DOHH2 (cell line): ENCODE measurements around the gene RIPPLY1.
"Not testable (repeated sequence)": the region's sequence is repeated elsewhere in the genome, so short reads cannot be mapped to it uniquely, and the experiment has no call there.

Experiments
- H3F3A ChIP-seq: fragments of 200-600 bp; sonication (generic), shearing (Covaris generic); 2 replicates; pipeline ENCODE4 v1.6.0; 2016; ENCODE audit warnings: antibody characterized with exemption, mild to moderate bottlenecking; ENCODE audit not compliant: control insufficient read depth, insufficient read depth
- H3K27ac ChIP-seq: fragments of 200-600 bp; sonication (generic); 2 replicates; pipeline ENCODE4 v1.5.1; 2014; ENCODE audit warnings: low read depth, mild to moderate bottlenecking, low read length, moderate library complexity
- H3K27me3 ChIP-seq: fragments of 200-600 bp; sonication (generic); 2 replicates; pipeline ENCODE4 v1.6.1; 2014; ENCODE audit warnings: mild to moderate bottlenecking, low read length, mixed read lengths; ENCODE audit not compliant: control insufficient read depth
- H3K36me3 ChIP-seq: fragments of 200-600 bp; sonication (generic); 2 replicates; pipeline ENCODE4 v1.6.1; 2014; ENCODE audit warnings: mild to moderate bottlenecking, low read length, moderate library complexity, mixed read lengths; ENCODE audit not compliant: control insufficient read depth
- H3K4me1 ChIP-seq: fragments of 200-600 bp; sonication (generic); 2 replicates; pipeline ENCODE4 v1.6.1; 2014; ENCODE audit warnings: mild to moderate bottlenecking, low read length, mixed read lengths; ENCODE audit not compliant: control insufficient read depth
- H3K4me2 ChIP-seq: fragments of 200-600 bp; sonication (generic); 2 replicates; pipeline ENCODE4 v1.6.0; 2014; ENCODE audit warnings: mild to moderate bottlenecking, low read length, moderate library complexity
- H3K4me3 ChIP-seq: fragments of 200-600 bp; sonication (generic); 2 replicates; pipeline ENCODE4 v1.5.1; 2014; ENCODE audit warnings: mild to moderate bottlenecking, low read length, mixed read lengths
- H3K79me2 ChIP-seq: fragments of 200-600 bp; sonication (generic); 2 replicates; pipeline ENCODE4 v1.6.1; 2014; ENCODE audit warnings: mild to moderate bottlenecking, low read length, mixed read lengths; ENCODE audit not compliant: control insufficient read depth
- H3K9me2 ChIP-seq: fragments of 200-600 bp; sonication (generic); replicated peaks from 2 replicates; pipeline ENCODE4 v1.6.1; 2014; ENCODE audit warnings: mild to moderate bottlenecking, low read length, mixed read lengths; ENCODE audit not compliant: control insufficient read depth
- H3K9me3 ChIP-seq: fragments of 200-600 bp; sonication (generic); 2 replicates; pipeline ENCODE4 v1.6.1; 2014; ENCODE audit warnings: antibody characterized with exemption, low read length, mixed read lengths; ENCODE audit not compliant: control insufficient read depth, insufficient read depth
- H4K20me1 ChIP-seq: fragments of 200-600 bp; sonication (generic); 2 replicates; pipeline ENCODE4 v1.6.0; 2014; ENCODE audit warnings: low read depth, mild to moderate bottlenecking, antibody characterized with exemption, low read length, moderate library complexity; ENCODE audit not compliant: control insufficient read depth, insufficient read depth
- EZH2phosphoT487 ChIP-seq: fragments of 200-600 bp; sonication (generic); IDR thresholded peaks from 2 replicates; pipeline ENCODE4 v1.6.1; 2017; ENCODE audit warnings: borderline replicate concordance, mild to moderate bottlenecking, antibody characterized with exemption, low read length, moderate library complexity, mixed read lengths
- TF ChIP-seq, protein P1 (sequence below): fragments of 200-600 bp; sonication (generic); IDR thresholded peaks from one replicate; pipeline ENCODE4 v1.5.1; 2014; ENCODE audit warnings: antibody characterized with exemption, mild to moderate bottlenecking, low read depth, low read length; ENCODE audit not compliant: poor library complexity, severe bottlenecking

Gene RIPPLY1

DNA sequence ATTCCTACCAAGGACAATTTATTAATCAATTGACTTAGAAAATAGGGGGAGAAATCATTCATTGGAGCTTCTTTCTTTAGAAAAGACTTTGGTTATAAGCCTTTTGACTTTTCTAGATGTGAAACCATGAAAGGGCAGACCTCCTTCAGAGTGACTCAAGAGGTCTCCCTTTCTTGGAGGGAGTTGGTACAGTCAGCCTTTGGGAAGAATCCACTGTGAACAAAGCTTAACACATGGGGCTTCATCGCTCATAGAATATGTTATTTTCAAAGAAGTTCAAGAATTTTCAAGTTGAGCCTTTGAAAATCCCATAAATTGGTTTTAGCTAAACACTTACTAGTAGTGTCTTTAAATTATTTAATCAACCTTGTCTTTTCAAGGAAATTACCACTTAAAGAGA, 28.0 kb downstream of the RIPPLY1 start:
- H3K79me2 ChIP-seq = no peaks in the 10 kb centered on the region
- no peaks in the 10 kb centered on the region for H3K27me3 ChIP-seq
- H3K9me2 ChIP-seq = no peaks in the 10 kb centered on the region
- TF ChIP-seq, protein P1, sequence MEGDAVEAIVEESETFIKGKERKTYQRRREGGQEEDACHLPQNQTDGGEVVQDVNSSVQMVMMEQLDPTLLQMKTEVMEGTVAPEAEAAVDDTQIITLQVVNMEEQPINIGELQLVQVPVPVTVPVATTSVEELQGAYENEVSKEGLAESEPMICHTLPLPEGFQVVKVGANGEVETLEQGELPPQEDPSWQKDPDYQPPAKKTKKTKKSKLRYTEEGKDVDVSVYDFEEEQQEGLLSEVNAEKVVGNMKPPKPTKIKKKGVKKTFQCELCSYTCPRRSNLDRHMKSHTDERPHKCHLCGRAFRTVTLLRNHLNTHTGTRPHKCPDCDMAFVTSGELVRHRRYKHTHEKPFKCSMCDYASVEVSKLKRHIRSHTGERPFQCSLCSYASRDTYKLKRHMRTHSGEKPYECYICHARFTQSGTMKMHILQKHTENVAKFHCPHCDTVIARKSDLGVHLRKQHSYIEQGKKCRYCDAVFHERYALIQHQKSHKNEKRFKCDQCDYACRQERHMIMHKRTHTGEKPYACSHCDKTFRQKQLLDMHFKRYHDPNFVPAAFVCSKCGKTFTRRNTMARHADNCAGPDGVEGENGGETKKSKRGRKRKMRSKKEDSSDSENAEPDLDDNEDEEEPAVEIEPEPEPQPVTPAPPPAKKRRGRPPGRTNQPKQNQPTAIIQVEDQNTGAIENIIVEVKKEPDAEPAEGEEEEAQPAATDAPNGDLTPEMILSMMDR = no peak
- no peak for TF ChIP-seq EZH2phosphoT487
- no peaks in the 10 kb centered on the region for H3F3A ChIP-seq
- H3K27ac ChIP-seq = no peak overlapping the region
- no peaks in the 10 kb centered on the region for H3K9me3 ChIP-seq
- no peaks in the 10 kb centered on the region for H3K4me1 ChIP-seq
- H3K4me3 ChIP-seq = no peak overlapping the region
- H3K36me3 ChIP-seq = no peaks in the 10 kb centered on the region
- no peaks in the 10 kb centered on the region for H4K20me1 ChIP-seq
- no peak overlapping the region for H3K4me2 ChIP-seq

DNA sequence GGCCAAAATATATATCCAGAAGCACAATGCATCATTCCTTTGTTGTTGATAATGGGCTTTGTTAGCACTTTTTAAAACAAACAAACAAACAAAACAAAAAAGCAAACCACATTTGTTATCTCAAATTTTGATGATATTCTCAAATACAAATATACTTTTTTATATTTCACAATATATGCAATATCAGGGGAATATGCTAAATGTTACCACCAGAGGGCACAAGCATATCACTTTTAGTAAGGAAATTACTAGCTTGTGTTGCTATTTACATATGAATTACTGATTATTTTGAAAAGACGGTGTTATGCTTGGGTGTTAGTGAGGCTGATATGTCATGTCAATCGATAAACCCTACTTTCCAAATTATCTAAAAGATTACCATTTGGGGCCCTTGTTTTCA, 29.1 kb downstream of the RIPPLY1 start:
- no peaks in the 10 kb centered on the region for H3K4me1 ChIP-seq
- H3K9me3 ChIP-seq = no peaks in the 10 kb centered on the region
- H3K4me2 ChIP-seq = no peak overlapping the region
- H3K4me3 ChIP-seq = no peak overlapping the region
- H3K9me2 ChIP-seq = no peaks in the 10 kb centered on the region
- no peaks in the 10 kb centered on the region for H3K36me3 ChIP-seq
- H4K20me1 ChIP-seq = no peaks in the 10 kb centered on the region
- TF ChIP-seq, protein P1 = peak; percentile 44
- no peak for TF ChIP-seq EZH2phosphoT487
- H3K27me3 ChIP-seq = no peaks in the 10 kb centered on the region
- H3K79me2 ChIP-seq = no peaks in the 10 kb centered on the region
- H3F3A ChIP-seq = no peaks in the 10 kb centered on the region
- no peak overlapping the region for H3K27ac ChIP-seq

DNA sequence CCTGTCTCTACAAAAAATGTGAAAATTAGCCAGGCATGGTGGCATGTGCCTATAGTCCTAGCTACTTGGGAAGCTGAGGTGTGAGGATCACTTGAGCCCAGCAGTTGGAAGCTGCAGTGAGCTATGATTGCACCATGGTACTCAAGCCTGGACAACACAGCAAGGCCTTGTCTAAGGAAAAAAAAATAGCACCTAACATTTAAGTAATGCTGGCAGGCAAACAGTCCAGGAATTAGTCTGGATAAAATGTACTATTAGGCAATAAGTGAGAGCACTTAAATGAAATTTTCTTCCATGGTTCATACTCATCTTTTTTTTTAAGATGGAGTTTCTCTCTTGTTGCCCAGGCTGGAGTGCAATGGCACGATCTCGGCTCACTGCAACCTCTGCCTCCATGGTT, 30.3 kb downstream of the RIPPLY1 start:
- H3K9me2 ChIP-seq, H3K27me3 ChIP-seq, H3K79me2 ChIP-seq, H3F3A ChIP-seq, H3K27ac ChIP-seq, H3K4me2 ChIP-seq, H3K36me3 ChIP-seq, H4K20me1 ChIP-seq, H3K4me3 ChIP-seq, H3K9me3 ChIP-seq, H3K4me1 ChIP-seq: not testable (repeated sequence)

DNA sequence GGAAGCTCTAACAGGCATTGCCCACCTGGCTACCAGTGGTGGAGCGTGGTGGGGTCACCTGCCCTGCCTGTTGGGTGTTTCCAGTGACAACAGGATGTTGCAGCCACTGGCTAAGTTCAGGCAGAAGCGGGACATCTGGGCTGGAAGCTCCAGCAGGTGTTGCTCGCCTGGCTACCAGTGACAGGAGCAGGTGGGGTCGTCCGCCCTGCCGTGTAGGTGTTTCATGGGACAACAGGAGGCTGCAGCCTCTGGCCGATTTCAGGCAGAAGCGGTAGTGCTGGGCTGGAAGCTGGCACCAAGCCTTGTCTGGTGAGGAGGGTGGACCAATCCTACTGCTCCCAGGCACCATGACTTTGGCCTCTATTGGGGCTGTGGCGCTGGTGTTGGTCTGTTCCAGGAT, 39.4 kb downstream of the RIPPLY1 start:
- H3K9me2 ChIP-seq = no peaks in the 10 kb centered on the region
- H3K4me2 ChIP-seq = no peak overlapping the region
- H3K27me3 ChIP-seq = no peaks in the 10 kb centered on the region
- H3K36me3 ChIP-seq = no peaks in the 10 kb centered on the region
- no peaks in the 10 kb centered on the region for H3F3A ChIP-seq
- TF ChIP-seq EZH2phosphoT487 = no peak
- TF ChIP-seq, protein P1 = no peak
- H3K4me1 ChIP-seq = no peaks in the 10 kb centered on the region
- no peaks in the 10 kb centered on the region for H3K79me2 ChIP-seq
- H3K9me3 ChIP-seq = no peaks in the 10 kb centered on the region
- no peaks in the 10 kb centered on the region for H4K20me1 ChIP-seq
- no peak overlapping the region for H3K4me3 ChIP-seq
- H3K27ac ChIP-seq = no peak overlapping the region
